WTC11 (cell line): Measurements from ENCODE around the gene TIMM10. TPM values are rescaled to one million over a fixed set of nuclear protein-coding genes. Genes with fewer than 3 reads are reported as not detected.
A peak's percentile ranks its signal among the peaks of the same experiment; 100 is the strongest.

ENCODE experiments used
- EMX1 ChIP-seq: fragments of 250-450 bp; sonication (Bioruptor Pico); IDR thresholded peaks from 2 replicates; pipeline ENCODE4 v1.8.0; 2021; ENCODE audit warnings: mild to moderate bottlenecking
- ESRRA ChIP-seq: sonication (generic); formaldehyde crosslinking; IDR thresholded peaks from 2 replicates; pipeline ENCODE4 v1.8.1; 2022; ENCODE audit warnings: mild to moderate bottlenecking, missing genetic modification reagents, borderline replicate concordance
- FOXP1 ChIP-seq: sonication (generic); formaldehyde crosslinking; IDR thresholded peaks from 2 replicates; pipeline ENCODE4 v1.8.0; 2022; ENCODE audit warnings: missing genetic modification reagents, mild to moderate bottlenecking, moderate library complexity, borderline replicate concordance
- MYBL2 ChIP-seq: sonication (generic); formaldehyde crosslinking; IDR thresholded peaks from 2 replicates; pipeline ENCODE4 v1.8.1; 2023; ENCODE audit warnings: mild to moderate bottlenecking, moderate library complexity, missing genetic modification reagents
- NFATC4 ChIP-seq: fragments of 250-450 bp; sonication (Bioruptor Pico); IDR thresholded peaks from 2 replicates; pipeline ENCODE4 v1.9.0; 2021; ENCODE audit warnings: mild to moderate bottlenecking
- SP1 ChIP-seq: sonication (generic); formaldehyde crosslinking; conservative IDR thresholded peaks from 2 replicates; pipeline ENCODE4 v1.8.1; 2022; ENCODE audit warnings: missing genetic modification reagents
- ZNF317 ChIP-seq: sonication (generic); formaldehyde crosslinking; IDR thresholded peaks from 2 replicates; pipeline ENCODE4 v1.8.1; 2023; ENCODE audit warnings: low read depth, mild to moderate bottlenecking, moderate library complexity, missing genetic modification reagents, borderline replicate concordance
- total RNA-seq: library from RNA; stranded (reverse); gene quantifications from 3 replicates; pipeline ENCODE4 v1.2.3, GENCODE V29; 2021
- TF ChIP-seq, protein P1 (sequence below): fragments of 250-450 bp; sonication (Bioruptor Pico); IDR thresholded peaks from 2 replicates; pipeline ENCODE4 v1.8.0; 2021; ENCODE audit warnings: mild to moderate bottlenecking
- TF ChIP-seq, protein P2 (sequence below): sonication (generic); formaldehyde crosslinking; IDR thresholded peaks from 2 replicates; pipeline ENCODE4 v1.8.1; 2023; ENCODE audit warnings: mild to moderate bottlenecking, missing genetic modification reagents, moderate library complexity
- TF ChIP-seq, protein P3 (sequence below): fragments of 250-450 bp; sonication (Bioruptor Pico); IDR thresholded peaks from 2 replicates; pipeline ENCODE4 v1.9.0; 2021; ENCODE audit warnings: moderate library complexity, mild to moderate bottlenecking, inconsistent platforms, borderline replicate concordance
- TF ChIP-seq, protein P4 (sequence below): sonication (generic); formaldehyde crosslinking; conservative IDR thresholded peaks from 2 replicates; pipeline ENCODE4 v1.8.1; 2022; ENCODE audit warnings: mild to moderate bottlenecking, missing genetic modification reagents
- TF ChIP-seq, protein P5 (sequence below): fragments of 250-450 bp; sonication (Bioruptor Pico); IDR thresholded peaks from 2 replicates; pipeline ENCODE4 v1.9.0; 2021; ENCODE audit warnings: mild to moderate bottlenecking
- TF ChIP-seq, protein P6 (sequence below): sonication (generic); formaldehyde crosslinking; IDR thresholded peaks from 2 replicates; pipeline ENCODE4 v1.8.0; 2022; ENCODE audit warnings: mild to moderate bottlenecking, missing genetic modification reagents
- TF ChIP-seq, protein P7 (sequence below): sonication (generic); formaldehyde crosslinking; IDR thresholded peaks from 2 replicates; pipeline ENCODE4 v1.8.1; 2022; ENCODE audit warnings: mild to moderate bottlenecking, moderate library complexity, missing genetic modification reagents
- TF ChIP-seq, protein P8 (sequence below): sonication (generic); formaldehyde crosslinking; IDR thresholded peaks from 2 replicates; pipeline ENCODE4 v1.8.1; 2022; ENCODE audit warnings: mild to moderate bottlenecking, missing genetic modification reagents, moderate library complexity, borderline replicate concordance
- TF ChIP-seq, protein P9 (sequence below): sonication (generic); formaldehyde crosslinking; IDR thresholded peaks from 2 replicates; pipeline ENCODE4 v1.8.0; 2023; ENCODE audit warnings: missing genetic modification reagents, mild to moderate bottlenecking, borderline replicate concordance
- TF ChIP-seq, protein P10 (sequence below): fragments of 250-450 bp; sonication (Bioruptor Pico); IDR thresholded peaks from 2 replicates; pipeline ENCODE4 v1.9.0; 2021; ENCODE audit warnings: mild to moderate bottlenecking, borderline replicate concordance
- TF ChIP-seq, protein P11 (sequence below): sonication (generic); formaldehyde crosslinking; IDR thresholded peaks from 2 replicates; pipeline ENCODE4 v1.8.1; 2022; ENCODE audit warnings: low read depth, missing genetic modification reagents, borderline replicate concordance

Gene TIMM10
- total RNA-seq, 1 experiment from 2014 or later = 92.8 TPM

DNA sequence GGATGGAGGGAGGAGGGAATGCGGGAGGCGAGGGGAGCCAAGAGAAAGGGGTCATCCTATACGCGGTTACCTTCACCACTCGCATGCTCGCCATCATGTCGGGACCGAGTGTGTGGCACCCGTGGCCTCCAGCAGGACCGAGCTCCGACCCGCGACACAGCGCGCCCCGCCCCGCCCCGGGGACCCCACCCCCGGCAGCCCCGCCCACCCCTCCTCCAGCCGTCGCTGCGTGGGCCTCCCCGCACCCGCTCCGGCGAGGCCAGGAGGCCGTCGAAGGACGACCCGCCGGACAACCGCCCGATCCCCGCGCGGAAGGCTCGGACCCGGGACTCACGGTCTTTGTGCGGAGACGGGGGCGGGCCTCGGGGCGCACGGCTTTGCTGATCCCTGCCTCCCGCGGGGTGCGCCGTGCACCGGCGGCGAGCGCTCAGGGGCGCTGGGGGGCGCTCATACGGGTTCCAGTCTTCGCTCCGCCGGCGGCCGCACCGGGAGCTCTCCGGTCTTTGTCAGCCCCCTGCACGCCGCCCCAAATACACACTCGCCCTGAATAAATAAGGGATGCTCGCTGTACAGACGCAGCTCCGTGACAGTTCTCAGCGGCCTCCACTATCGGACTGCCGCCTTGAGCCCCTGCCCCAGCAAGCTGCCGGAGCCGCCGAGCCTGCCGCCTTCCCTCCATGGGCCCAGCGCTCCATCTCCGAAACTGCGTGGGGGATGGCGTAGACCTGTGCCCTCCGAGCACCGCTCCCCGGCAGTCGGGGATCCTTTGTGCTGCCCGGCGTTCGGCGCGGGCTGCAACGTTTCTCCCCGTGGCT lies 37.2 kb upstream of the TIMM10 start, which contains the start of gene UBE2L6 (continued):
- TF ChIP-seq, protein P1, sequence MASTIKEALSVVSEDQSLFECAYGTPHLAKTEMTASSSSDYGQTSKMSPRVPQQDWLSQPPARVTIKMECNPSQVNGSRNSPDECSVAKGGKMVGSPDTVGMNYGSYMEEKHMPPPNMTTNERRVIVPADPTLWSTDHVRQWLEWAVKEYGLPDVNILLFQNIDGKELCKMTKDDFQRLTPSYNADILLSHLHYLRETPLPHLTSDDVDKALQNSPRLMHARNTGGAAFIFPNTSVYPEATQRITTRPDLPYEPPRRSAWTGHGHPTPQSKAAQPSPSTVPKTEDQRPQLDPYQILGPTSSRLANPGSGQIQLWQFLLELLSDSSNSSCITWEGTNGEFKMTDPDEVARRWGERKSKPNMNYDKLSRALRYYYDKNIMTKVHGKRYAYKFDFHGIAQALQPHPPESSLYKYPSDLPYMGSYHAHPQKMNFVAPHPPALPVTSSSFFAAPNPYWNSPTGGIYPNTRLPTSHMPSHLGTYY (CRISPR knock-in tag) = no peak
- TF ChIP-seq, protein P2, sequence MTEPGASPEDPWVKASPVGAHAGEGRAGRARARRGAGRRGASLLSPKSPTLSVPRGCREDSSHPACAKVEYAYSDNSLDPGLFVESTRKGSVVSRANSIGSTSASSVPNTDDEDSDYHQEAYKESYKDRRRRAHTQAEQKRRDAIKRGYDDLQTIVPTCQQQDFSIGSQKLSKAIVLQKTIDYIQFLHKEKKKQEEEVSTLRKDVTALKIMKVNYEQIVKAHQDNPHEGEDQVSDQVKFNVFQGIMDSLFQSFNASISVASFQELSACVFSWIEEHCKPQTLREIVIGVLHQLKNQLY (CRISPR knock-in tag) = no peak
- TF ChIP-seq EMX1 (CRISPR knock-in tag) (no peak), SP1 (peak; percentile 49), ZNF317 (CRISPR knock-in tag) (0 out of 2 replicates have a peak, but pooled peaks have one; percentile 9), NFATC4 (CRISPR knock-in tag) (no peak), FOXP1 (CRISPR knock-in tag) (peak; percentile 82; the same call in 1 of the 2 replicates), ESRRA (0 out of 2 replicates have a peak, but pooled peaks have one; percentile 24), MYBL2 (peak; percentile 73)
- TF ChIP-seq, protein P3, sequence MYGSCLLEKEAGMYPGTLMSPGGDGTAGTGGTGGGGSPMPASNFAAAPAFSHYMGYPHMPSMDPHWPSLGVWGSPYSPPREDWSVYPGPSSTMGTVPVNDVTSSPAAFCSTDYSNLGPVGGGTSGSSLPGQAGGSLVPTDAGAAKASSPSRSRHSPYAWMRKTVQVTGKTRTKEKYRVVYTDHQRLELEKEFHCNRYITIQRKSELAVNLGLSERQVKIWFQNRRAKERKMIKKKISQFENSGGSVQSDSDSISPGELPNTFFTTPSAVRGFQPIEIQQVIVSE (CRISPR knock-in tag) = no peak
- TF ChIP-seq, protein P4, sequence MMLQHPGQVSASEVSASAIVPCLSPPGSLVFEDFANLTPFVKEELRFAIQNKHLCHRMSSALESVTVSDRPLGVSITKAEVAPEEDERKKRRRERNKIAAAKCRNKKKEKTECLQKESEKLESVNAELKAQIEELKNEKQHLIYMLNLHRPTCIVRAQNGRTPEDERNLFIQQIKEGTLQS = no peak
- TF ChIP-seq, protein P5, sequence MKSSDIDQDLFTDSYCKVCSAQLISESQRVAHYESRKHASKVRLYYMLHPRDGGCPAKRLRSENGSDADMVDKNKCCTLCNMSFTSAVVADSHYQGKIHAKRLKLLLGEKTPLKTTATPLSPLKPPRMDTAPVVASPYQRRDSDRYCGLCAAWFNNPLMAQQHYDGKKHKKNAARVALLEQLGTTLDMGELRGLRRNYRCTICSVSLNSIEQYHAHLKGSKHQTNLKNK (CRISPR knock-in tag) = no peak
- TF ChIP-seq, protein P6, sequence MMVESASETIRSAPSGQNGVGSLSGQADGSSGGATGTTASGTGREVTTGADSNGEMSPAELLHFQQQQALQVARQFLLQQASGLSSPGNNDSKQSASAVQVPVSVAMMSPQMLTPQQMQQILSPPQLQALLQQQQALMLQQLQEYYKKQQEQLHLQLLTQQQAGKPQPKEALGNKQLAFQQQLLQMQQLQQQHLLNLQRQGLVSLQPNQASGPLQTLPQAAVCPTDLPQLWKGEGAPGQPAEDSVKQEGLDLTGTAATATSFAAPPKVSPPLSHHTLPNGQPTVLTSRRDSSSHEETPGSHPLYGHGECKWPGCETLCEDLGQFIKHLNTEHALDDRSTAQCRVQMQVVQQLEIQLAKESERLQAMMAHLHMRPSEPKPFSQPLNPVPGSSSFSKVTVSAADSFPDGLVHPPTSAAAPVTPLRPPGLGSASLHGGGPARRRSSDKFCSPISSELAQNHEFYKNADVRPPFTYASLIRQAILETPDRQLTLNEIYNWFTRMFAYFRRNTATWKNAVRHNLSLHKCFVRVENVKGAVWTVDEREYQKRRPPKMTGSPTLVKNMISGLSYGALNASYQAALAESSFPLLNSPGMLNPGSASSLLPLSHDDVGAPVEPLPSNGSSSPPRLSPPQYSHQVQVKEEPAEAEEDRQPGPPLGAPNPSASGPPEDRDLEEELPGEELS (CRISPR knock-in tag) = no peak
- TF ChIP-seq, protein P7, sequence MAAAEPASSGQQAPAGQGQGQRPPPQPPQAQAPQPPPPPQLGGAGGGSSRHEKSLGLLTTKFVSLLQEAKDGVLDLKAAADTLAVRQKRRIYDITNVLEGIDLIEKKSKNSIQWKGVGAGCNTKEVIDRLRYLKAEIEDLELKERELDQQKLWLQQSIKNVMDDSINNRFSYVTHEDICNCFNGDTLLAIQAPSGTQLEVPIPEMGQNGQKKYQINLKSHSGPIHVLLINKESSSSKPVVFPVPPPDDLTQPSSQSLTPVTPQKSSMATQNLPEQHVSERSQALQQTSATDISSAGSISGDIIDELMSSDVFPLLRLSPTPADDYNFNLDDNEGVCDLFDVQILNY = no peak
- TF ChIP-seq, protein P8, sequence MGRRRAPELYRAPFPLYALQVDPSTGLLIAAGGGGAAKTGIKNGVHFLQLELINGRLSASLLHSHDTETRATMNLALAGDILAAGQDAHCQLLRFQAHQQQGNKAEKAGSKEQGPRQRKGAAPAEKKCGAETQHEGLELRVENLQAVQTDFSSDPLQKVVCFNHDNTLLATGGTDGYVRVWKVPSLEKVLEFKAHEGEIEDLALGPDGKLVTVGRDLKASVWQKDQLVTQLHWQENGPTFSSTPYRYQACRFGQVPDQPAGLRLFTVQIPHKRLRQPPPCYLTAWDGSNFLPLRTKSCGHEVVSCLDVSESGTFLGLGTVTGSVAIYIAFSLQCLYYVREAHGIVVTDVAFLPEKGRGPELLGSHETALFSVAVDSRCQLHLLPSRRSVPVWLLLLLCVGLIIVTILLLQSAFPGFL (CRISPR knock-in tag) = no peak
- TF ChIP-seq, protein P9, sequence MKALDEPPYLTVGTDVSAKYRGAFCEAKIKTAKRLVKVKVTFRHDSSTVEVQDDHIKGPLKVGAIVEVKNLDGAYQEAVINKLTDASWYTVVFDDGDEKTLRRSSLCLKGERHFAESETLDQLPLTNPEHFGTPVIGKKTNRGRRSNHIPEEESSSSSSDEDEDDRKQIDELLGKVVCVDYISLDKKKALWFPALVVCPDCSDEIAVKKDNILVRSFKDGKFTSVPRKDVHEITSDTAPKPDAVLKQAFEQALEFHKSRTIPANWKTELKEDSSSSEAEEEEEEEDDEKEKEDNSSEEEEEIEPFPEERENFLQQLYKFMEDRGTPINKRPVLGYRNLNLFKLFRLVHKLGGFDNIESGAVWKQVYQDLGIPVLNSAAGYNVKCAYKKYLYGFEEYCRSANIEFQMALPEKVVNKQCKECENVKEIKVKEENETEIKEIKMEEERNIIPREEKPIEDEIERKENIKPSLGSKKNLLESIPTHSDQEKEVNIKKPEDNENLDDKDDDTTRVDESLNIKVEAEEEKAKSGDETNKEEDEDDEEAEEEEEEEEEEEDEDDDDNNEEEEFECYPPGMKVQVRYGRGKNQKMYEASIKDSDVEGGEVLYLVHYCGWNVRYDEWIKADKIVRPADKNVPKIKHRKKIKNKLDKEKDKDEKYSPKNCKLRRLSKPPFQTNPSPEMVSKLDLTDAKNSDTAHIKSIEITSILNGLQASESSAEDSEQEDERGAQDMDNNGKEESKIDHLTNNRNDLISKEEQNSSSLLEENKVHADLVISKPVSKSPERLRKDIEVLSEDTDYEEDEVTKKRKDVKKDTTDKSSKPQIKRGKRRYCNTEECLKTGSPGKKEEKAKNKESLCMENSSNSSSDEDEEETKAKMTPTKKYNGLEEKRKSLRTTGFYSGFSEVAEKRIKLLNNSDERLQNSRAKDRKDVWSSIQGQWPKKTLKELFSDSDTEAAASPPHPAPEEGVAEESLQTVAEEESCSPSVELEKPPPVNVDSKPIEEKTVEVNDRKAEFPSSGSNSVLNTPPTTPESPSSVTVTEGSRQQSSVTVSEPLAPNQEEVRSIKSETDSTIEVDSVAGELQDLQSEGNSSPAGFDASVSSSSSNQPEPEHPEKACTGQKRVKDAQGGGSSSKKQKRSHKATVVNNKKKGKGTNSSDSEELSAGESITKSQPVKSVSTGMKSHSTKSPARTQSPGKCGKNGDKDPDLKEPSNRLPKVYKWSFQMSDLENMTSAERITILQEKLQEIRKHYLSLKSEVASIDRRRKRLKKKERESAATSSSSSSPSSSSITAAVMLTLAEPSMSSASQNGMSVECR (CRISPR knock-in tag) = no peak; the same call in 1 of the 2 replicates
- TF ChIP-seq, protein P10, sequence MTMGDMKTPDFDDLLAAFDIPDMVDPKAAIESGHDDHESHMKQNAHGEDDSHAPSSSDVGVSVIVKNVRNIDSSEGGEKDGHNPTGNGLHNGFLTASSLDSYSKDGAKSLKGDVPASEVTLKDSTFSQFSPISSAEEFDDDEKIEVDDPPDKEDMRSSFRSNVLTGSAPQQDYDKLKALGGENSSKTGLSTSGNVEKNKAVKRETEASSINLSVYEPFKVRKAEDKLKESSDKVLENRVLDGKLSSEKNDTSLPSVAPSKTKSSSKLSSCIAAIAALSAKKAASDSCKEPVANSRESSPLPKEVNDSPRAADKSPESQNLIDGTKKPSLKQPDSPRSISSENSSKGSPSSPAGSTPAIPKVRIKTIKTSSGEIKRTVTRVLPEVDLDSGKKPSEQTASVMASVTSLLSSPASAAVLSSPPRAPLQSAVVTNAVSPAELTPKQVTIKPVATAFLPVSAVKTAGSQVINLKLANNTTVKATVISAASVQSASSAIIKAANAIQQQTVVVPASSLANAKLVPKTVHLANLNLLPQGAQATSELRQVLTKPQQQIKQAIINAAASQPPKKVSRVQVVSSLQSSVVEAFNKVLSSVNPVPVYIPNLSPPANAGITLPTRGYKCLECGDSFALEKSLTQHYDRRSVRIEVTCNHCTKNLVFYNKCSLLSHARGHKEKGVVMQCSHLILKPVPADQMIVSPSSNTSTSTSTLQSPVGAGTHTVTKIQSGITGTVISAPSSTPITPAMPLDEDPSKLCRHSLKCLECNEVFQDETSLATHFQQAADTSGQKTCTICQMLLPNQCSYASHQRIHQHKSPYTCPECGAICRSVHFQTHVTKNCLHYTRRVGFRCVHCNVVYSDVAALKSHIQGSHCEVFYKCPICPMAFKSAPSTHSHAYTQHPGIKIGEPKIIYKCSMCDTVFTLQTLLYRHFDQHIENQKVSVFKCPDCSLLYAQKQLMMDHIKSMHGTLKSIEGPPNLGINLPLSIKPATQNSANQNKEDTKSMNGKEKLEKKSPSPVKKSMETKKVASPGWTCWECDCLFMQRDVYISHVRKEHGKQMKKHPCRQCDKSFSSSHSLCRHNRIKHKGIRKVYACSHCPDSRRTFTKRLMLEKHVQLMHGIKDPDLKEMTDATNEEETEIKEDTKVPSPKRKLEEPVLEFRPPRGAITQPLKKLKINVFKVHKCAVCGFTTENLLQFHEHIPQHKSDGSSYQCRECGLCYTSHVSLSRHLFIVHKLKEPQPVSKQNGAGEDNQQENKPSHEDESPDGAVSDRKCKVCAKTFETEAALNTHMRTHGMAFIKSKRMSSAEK = no peak
- TF ChIP-seq, protein P11, sequence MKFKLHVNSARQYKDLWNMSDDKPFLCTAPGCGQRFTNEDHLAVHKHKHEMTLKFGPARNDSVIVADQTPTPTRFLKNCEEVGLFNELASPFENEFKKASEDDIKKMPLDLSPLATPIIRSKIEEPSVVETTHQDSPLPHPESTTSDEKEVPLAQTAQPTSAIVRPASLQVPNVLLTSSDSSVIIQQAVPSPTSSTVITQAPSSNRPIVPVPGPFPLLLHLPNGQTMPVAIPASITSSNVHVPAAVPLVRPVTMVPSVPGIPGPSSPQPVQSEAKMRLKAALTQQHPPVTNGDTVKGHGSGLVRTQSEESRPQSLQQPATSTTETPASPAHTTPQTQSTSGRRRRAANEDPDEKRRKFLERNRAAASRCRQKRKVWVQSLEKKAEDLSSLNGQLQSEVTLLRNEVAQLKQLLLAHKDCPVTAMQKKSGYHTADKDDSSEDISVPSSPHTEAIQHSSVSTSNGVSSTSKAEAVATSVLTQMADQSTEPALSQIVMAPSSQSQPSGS (CRISPR knock-in tag) = no peak
